ENCODE measurements around the gene MAD1L1.

DNA sequence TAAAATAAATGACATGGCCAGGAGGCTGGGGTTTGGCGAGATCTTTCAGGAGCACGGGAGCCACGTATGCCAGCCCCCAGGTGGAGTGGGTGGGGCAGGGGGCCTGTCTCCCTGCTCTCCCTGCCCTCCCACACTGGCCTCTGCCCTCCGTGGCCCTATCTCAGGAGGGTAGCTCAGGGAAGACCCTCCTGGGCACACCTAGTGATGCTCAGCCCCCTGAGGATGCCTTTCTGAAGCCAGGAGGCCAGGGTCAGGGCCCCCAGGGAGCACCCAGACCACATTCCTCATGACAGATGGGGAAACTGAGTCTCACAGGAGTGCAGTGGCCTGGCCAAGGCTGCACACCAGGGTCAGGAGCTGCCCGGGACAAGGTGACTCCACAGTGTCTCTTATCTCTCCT lies 339.3 kb downstream of the MAD1L1 start:
- TF ChIP-seq, protein P1, sequence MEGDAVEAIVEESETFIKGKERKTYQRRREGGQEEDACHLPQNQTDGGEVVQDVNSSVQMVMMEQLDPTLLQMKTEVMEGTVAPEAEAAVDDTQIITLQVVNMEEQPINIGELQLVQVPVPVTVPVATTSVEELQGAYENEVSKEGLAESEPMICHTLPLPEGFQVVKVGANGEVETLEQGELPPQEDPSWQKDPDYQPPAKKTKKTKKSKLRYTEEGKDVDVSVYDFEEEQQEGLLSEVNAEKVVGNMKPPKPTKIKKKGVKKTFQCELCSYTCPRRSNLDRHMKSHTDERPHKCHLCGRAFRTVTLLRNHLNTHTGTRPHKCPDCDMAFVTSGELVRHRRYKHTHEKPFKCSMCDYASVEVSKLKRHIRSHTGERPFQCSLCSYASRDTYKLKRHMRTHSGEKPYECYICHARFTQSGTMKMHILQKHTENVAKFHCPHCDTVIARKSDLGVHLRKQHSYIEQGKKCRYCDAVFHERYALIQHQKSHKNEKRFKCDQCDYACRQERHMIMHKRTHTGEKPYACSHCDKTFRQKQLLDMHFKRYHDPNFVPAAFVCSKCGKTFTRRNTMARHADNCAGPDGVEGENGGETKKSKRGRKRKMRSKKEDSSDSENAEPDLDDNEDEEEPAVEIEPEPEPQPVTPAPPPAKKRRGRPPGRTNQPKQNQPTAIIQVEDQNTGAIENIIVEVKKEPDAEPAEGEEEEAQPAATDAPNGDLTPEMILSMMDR (conservative IDR thresholded peaks at IDR 0.05; ENCODE audit: low read depth, low read length), result no peak
- TF ChIP-seq, protein P2, sequence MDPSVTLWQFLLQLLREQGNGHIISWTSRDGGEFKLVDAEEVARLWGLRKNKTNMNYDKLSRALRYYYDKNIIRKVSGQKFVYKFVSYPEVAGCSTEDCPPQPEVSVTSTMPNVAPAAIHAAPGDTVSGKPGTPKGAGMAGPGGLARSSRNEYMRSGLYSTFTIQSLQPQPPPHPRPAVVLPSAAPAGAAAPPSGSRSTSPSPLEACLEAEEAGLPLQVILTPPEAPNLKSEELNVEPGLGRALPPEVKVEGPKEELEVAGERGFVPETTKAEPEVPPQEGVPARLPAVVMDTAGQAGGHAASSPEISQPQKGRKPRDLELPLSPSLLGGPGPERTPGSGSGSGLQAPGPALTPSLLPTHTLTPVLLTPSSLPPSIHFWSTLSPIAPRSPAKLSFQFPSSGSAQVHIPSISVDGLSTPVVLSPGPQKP (IDR thresholded peaks at IDR 0.05; ENCODE audit: borderline replicate concordance, low read depth, low read length), result no peak
